IMR-90 (cell line): ENCODE results near the gene GADD45GIP1.

Source experiments
- CTCF ChIP-seq: conservative IDR thresholded peaks from 2 replicates; pipeline ENCODE4 v1.5.1; 2012; ENCODE audit warnings: mild to moderate bottlenecking, low read depth, low read length, improper control_type of control experiment
- MAFK ChIP-seq: IDR thresholded peaks from 2 replicates; pipeline ENCODE4 v1.6.1; 2012; ENCODE audit warnings: low read depth, low read length, improper control_type of control experiment
- RCOR1 ChIP-seq: IDR thresholded peaks from 2 replicates; pipeline ENCODE4 v1.6.1; 2012; ENCODE audit warnings: mild to moderate bottlenecking, low read length, improper control_type of control experiment; ENCODE audit not compliant: insufficient replicate concordance

- no peak for TF ChIP-seq MAFK
- no peak for TF ChIP-seq CTCF
- TF ChIP-seq RCOR1 = no peak
Observed at GRCh38 chr19:12993562-12993961, 36.5 kb upstream of the GADD45GIP1 start.
